CD4-positive, alpha-beta T cell treated with Interleukin-6 for 4 hours (primary cell): Measurements from ENCODE around the gene PTCD2.
"Not testable (repeated sequence)": the region's sequence is repeated elsewhere in the genome, so short reads cannot be mapped to it uniquely, and the experiment has no call there.

Source experiments
- DNase-seq: peaks from one replicate; pipeline ENCODE4 v3.0.0-alpha.2; 2020; ENCODE audit warnings: mixed read lengths

PTCD2 gene

GRCh38 chr5:72386639-72387038 lies 66.5 kb downstream of the PTCD2 start:
- DNase-seq: no peak

- no peak for DNase-seq
Measured at GRCh38 chr5:72387985-72388384, 67.8 kb downstream of the PTCD2 start.

GRCh38 chr5:72388646-72389045 lies 68.5 kb downstream of the PTCD2 start:
- DNase-seq: no peak

- DNase-seq: no peak
Measured at GRCh38 chr5:72390836-72391235, 70.7 kb downstream of the PTCD2 start.

- DNase-seq: no peak
Measured at GRCh38 chr5:72392326-72392733, 72.2 kb downstream of the PTCD2 start.

- no peak for DNase-seq
Measured at GRCh38 chr5:72393052-72393451, 72.9 kb downstream of the PTCD2 start.

GRCh38 chr5:72394688-72395087 lies 74.5 kb downstream of the PTCD2 start:
- no peak for DNase-seq

GRCh38 chr5:72397836-72398235 lies 77.7 kb downstream of the PTCD2 start:
- DNase-seq: no peak

- no peak for DNase-seq
Measured at GRCh38 chr5:72400950-72401349, 80.8 kb downstream of the PTCD2 start.

GRCh38 chr5:72402381-72402890 lies 82.3 kb downstream of the PTCD2 start:
- no peak for DNase-seq

- no peak for DNase-seq
Measured at GRCh38 chr5:72402959-72403628, 82.9 kb downstream of the PTCD2 start.

GRCh38 chr5:72404771-72405170 lies 84.6 kb downstream of the PTCD2 start:
- not testable (repeated sequence) for DNase-seq

- DNase-seq: no peak
Measured at GRCh38 chr5:72407078-72407477, 86.9 kb downstream of the PTCD2 start.

GRCh38 chr5:72407541-72407940 lies 87.4 kb downstream of the PTCD2 start:
- no peak for DNase-seq

- no peak for DNase-seq
Measured at GRCh38 chr5:72408127-72408526, 88.0 kb downstream of the PTCD2 start.

GRCh38 chr5:72408603-72409002 lies 88.4 kb downstream of the PTCD2 start:
- no peak for DNase-seq

GRCh38 chr5:72410688-72411295 lies 90.6 kb downstream of the PTCD2 start:
- no peak for DNase-seq

GRCh38 chr5:72412283-72413055 lies 92.3 kb downstream of the PTCD2 start:
- no peak for DNase-seq

- DNase-seq: no peak
Measured at GRCh38 chr5:72415616-72416325, 95.6 kb downstream of the PTCD2 start.

- DNase-seq: no peak
Measured at GRCh38 chr5:72417333-72418062, 97.3 kb downstream of the PTCD2 start.
